ENCODE measurements around the gene SH2B2.

DNA sequence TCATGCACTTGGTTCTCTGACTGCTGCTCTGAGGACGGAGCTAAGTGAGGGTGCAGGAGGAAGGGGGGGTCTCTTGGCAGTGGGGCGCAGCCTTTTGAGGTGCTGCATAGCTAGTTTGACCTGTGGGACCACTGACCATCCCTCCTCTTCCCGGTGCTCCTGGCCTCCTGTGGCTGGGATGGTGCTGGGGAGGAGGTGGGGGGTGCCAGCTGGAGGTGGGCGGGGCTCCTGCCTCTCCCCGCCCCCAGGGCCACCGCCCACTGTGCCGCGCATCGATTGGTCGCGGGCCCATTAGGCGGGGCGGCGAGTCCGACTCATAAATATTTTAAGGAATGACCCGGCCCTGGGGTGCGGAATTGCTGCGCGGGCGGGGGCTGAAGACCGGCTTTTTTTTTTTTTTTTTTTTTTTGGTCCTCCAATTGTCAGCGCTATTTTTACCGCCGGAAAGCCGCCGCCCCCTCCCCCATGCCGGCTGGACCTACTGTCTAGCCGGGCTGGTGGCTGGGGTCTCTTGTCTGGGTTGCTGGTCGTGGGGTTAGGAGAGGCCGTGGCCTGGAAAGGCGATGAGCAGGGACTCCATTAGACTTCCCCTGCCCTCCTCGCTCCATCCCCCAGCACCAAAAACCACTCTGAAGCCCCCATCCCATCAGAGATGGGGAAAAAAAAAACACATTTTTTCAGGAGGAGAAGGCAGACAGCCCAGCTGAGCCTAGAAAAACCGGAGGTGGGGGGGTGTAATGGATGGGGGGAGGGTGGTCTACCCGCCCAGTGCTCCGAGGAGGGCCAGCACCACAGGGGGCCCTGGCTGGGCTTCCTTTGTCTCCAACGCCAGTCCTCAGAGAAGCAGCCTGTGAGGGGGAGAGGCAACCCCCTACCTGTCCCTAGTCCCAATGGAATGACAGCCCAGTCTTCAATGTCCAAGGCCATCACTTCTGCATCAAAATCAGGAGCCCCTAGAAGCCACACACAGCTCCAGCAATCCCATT is 6.4 kb downstream of the SH2B2 start:
- TF ChIP-seq EZH2 (IDR thresholded peaks at IDR 0.05; ENCODE audit: insufficient read depth, poor library complexity, severe bottlenecking), result no peak
- no peak for TF ChIP-seq EZH2phosphoT487 (IDR thresholded peaks at IDR 0.05; ENCODE audit: insufficient read depth, low read depth)
